Measurements from ENCODE around the gene VAT1. TPM values are rescaled to one million over a fixed set of nuclear protein-coding genes. Genes with fewer than 3 reads are reported as not detected.

The VAT1 gene
- polyA plus RNA-seq, 1 of the 3 experiments (the other 2 are of a cell fraction) = 170 TPM

GRCh38 chr17:43028221-43028861 lies 6.2 kb upstream of the VAT1 start:
- no peak overlapping the region for H2AFZ ChIP-seq (ENCODE audit: low read depth)
- no peak overlapping the region for H3K9ac ChIP-seq

GRCh38 chr17:43027091-43028032 lies 5.2 kb upstream of the VAT1 start:
- Histone ChIP-seq H3K9ac (no peak overlapping the region), H4K20me1 (ENCODE audit: insufficient read depth) (no peaks in the 10 kb centered on the region), H3K4me1 (ENCODE audit: control insufficient read depth in 1 of 2, insufficient read depth in 2 of 2, low read depth in 1 of 2, low read length in 1 of 2) (peaks cover 0 to 5% of the 10 kb centered on the region in 2 experiments; a peak in 1 of 4 replicates), H3K4me3 (ENCODE audit: low read depth in 2 of 2, low read length in 1 of 2) (no peak overlapping the region), H3K79me2 (ENCODE audit: insufficient read depth) (no peaks in the 10 kb centered on the region), H3K4me2 (no peak overlapping the region), H3K27me3 (ENCODE audit: insufficient read depth) (no peaks in the 10 kb centered on the region), H3K9me2 (no peaks in the 10 kb centered on the region), H3F3A (replicated peaks; ENCODE audit: insufficient read depth) (peaks cover 6% of the 10 kb centered on the region), H3K9me3 (no peaks in the 10 kb centered on the region), H3K27ac (ENCODE audit: low read depth in 2 of 2, low read length in 1 of 2) (no peak overlapping the region), H3K36me3 (replicated peaks in 1 of 2; ENCODE audit: control insufficient read depth in 1 of 2, insufficient read depth in 2 of 2, low read length in 1 of 2) (no peaks in the 10 kb centered on the region), H2AFZ (ENCODE audit: low read depth) (no peak overlapping the region)
- WGBS (ENCODE audit: low lambda C conversion rate) = 84% methylated on average over 8 of the region's 9 CpGs
- TF ChIP-seq YY1 (IDR thresholded peaks at IDR 0.05; ENCODE audit: low read depth) = no peak
- no peak for TF ChIP-seq ZBTB33 (IDR thresholded peaks at IDR 0.05; ENCODE audit: borderline replicate concordance, low read depth)
- no peak for TF ChIP-seq FOXJ3 (CRISPR knock-in tag; IDR thresholded peaks at IDR 0.05)
- TF ChIP-seq NFIC (IDR thresholded peaks at IDR 0.05; ENCODE audit: borderline replicate concordance) = no peak
- no peak for TF ChIP-seq EP300 (IDR thresholded peaks at IDR 0.05; ENCODE audit: borderline replicate concordance in 1 of 2, low read depth in 1 of 2, low read length in 1 of 2)
- no peak for TF ChIP-seq TEAD4 (IDR thresholded peaks at IDR 0.05; ENCODE audit: borderline replicate concordance, insufficient read depth)
- no peak for TF ChIP-seq MXI1 (IDR thresholded peaks at IDR 0.05; ENCODE audit: low read depth, low read length)
- TF ChIP-seq FOSL2 (IDR thresholded peaks at IDR 0.05; ENCODE audit: borderline replicate concordance, low read depth) = no peak
- no peak for TF ChIP-seq RAD21 (IDR thresholded peaks at IDR 0.05; ENCODE audit: low read length)
- TF ChIP-seq EZH2phosphoT487 (IDR thresholded peaks at IDR 0.05; ENCODE audit: borderline replicate concordance, low read depth) = no peak
- DNase-seq = no peak
- ChIA-PET POLR2A (no interaction called here), CTCF (interaction anchor here (0.8 kb wide), 1 partner anchor 15 kb away, joined by 3 read pairs; no protein-coding TSS in a partner anchor)

More at GRCh38 chr17:43028221-43028861, 6.2 kb upstream of the VAT1 start:
- peaks cover 6% of the 10 kb centered on the region for H3F3A ChIP-seq (replicated peaks; ENCODE audit: insufficient read depth)
- H3K4me3 ChIP-seq (ENCODE audit: low read depth in 2 of 2, low read length in 1 of 2) = no peak overlapping the region
- no peak overlapping the region for H3K27ac ChIP-seq (ENCODE audit: low read depth in 2 of 2, low read length in 1 of 2)
- CTCF ChIA-PET = interaction anchor here (0.6 kb wide), 1 partner anchor 469 kb away, joined by 3 read pairs; no protein-coding TSS in a partner anchor
- no peaks in the 10 kb centered on the region for H4K20me1 ChIP-seq (ENCODE audit: insufficient read depth)
- no peaks in the 10 kb centered on the region for H3K79me2 ChIP-seq (ENCODE audit: insufficient read depth)
- POLR2A ChIA-PET = no interaction called here
- H3K4me1 ChIP-seq (ENCODE audit: control insufficient read depth in 1 of 2, insufficient read depth in 2 of 2, low read depth in 1 of 2, low read length in 1 of 2) = peaks cover 0 to 5% of the 10 kb centered on the region in 2 experiments; a peak in 1 of 4 replicates
- WGBS (ENCODE audit: low lambda C conversion rate) = 94% methylated on average over 17 of the region's 17 CpGs
- DNase-seq = no peak
- no peak overlapping the region for H3K4me2 ChIP-seq
- TF ChIP-seq RXRA (IDR thresholded peaks at IDR 0.05; ENCODE audit: borderline replicate concordance, low read depth) (no peak), FOXM1 (IDR thresholded peaks at IDR 0.05; ENCODE audit: low read depth) (no peak), NRF1 (IDR thresholded peaks at IDR 0.05; ENCODE audit: low read depth, low read length) (no peak), GATA2 (CRISPR knock-in tag; IDR thresholded peaks at IDR 0.05) (no peak), NFIC (IDR thresholded peaks at IDR 0.05; ENCODE audit: borderline replicate concordance) (no peak), TAF1 (IDR thresholded peaks at IDR 0.05; ENCODE audit: borderline replicate concordance, low read depth, low read length) (no peak), EP300 (IDR thresholded peaks at IDR 0.05; ENCODE audit: borderline replicate concordance in 1 of 2, low read depth in 1 of 2, low read length in 1 of 2) (no peak), MAX (IDR thresholded peaks at IDR 0.05; ENCODE audit: low read depth) (no peak), TCF12 (IDR thresholded peaks at IDR 0.05) (no peak), CHD2 (IDR thresholded peaks at IDR 0.05; ENCODE audit: low read length, partially characterized antibody) (no peak), ELF1 (IDR thresholded peaks at IDR 0.05) (no peak), SIN3A (IDR thresholded peaks at IDR 0.05; ENCODE audit: borderline replicate concordance, low read depth, low read length) (no peak), RFX5 (IDR thresholded peaks at IDR 0.05; ENCODE audit: low read length) (no peak), MEF2A (IDR thresholded peaks at IDR 0.05; ENCODE audit: borderline replicate concordance, low read depth) (no peak), TEAD4 (IDR thresholded peaks at IDR 0.05; ENCODE audit: borderline replicate concordance, insufficient read depth) (no peak), RCOR1 (IDR thresholded peaks at IDR 0.05; ENCODE audit: low read length) (no peak), RAD21 (IDR thresholded peaks at IDR 0.05; ENCODE audit: low read length) (no peak), POLR2AphosphoS5 (IDR thresholded peaks at IDR 0.05; ENCODE audit: low read depth, low read length) (no peak), IRF3 (IDR thresholded peaks at IDR 0.05; ENCODE audit: low read depth, low read length) (no peak)
- no peaks in the 10 kb centered on the region for H3K9me2 ChIP-seq
- no peaks in the 10 kb centered on the region for H3K9me3 ChIP-seq
- no peaks in the 10 kb centered on the region for H3K27me3 ChIP-seq (ENCODE audit: insufficient read depth)
- no peaks in the 10 kb centered on the region for H3K36me3 ChIP-seq (replicated peaks in 1 of 2; ENCODE audit: control insufficient read depth in 1 of 2, insufficient read depth in 2 of 2, low read length in 1 of 2)

All from SK-N-SH (cell line).